Glomerular endothelial cell (primary cell): ENCODE data around the gene PDGFA. TPM values are rescaled to one million over a fixed set of nuclear protein-coding genes. Genes with fewer than 3 reads are reported as not detected.

Experiments
- DNase-seq: peaks from one replicate; pipeline ENCODE4 v3.0.0-alpha.2; 2011; ENCODE audit warnings: low read depth, low spot score; ENCODE audit errors: extremely low read depth
- total RNA-seq: library from RNA; depleted of rRNA; stranded (reverse); fragments of >200 nt; gene quantifications from 2 replicates; pipeline ENCODE4 v1.2.3, GENCODE V29; 2015

The PDGFA gene
- total RNA-seq, 1 donor from 2014 or later = 44.5 TPM

- DNase-seq = no peak
Measured at GRCh38 chr7:505171-505570, 14.5 kb downstream of the PDGFA start.

- DNase-seq = no peak
Measured at GRCh38 chr7:504221-505111, 15.2 kb downstream of the PDGFA start.

GRCh38 chr7:503575-504111, 16.0 kb downstream of the PDGFA start:
- DNase-seq = no peak

- no peak for DNase-seq
Measured at GRCh38 chr7:502296-502695, 17.4 kb downstream of the PDGFA start.

- DNase-seq = no peak
Measured at GRCh38 chr7:501526-501925, 18.1 kb downstream of the PDGFA start.

GRCh38 chr7:500521-501420, 18.9 kb downstream of the PDGFA start:
- no peak for DNase-seq

- DNase-seq = no peak
Measured at GRCh38 chr7:499853-500485, 19.7 kb downstream of the PDGFA start.

GRCh38 chr7:498678-499641, 20.7 kb downstream of the PDGFA start:
- no peak for DNase-seq

GRCh38 chr7:497946-498655, 21.5 kb downstream of the PDGFA start:
- DNase-seq = no peak

GRCh38 chr7:497346-497745, 22.3 kb downstream of the PDGFA start:
- DNase-seq = no peak

- no peak for DNase-seq
Measured at GRCh38 chr7:496528-497295, 22.9 kb downstream of the PDGFA start.

- DNase-seq = no peak
Measured at GRCh38 chr7:495761-496321, 23.8 kb downstream of the PDGFA start.

GRCh38 chr7:495326-495725, 24.3 kb downstream of the PDGFA start:
- no peak for DNase-seq

- DNase-seq = no peak
Measured at GRCh38 chr7:494906-495305, 24.7 kb downstream of the PDGFA start.

GRCh38 chr7:494259-494687, 25.4 kb downstream of the PDGFA start:
- DNase-seq = no peak

- no peak for DNase-seq
Measured at GRCh38 chr7:493661-494251, 25.9 kb downstream of the PDGFA start.

- DNase-seq = no peak
Measured at GRCh38 chr7:492714-493065, 27.0 kb downstream of the PDGFA start.
